Measurements from ENCODE around the gene UPP2. TPM values are rescaled to one million over a fixed set of nuclear protein-coding genes. Genes with fewer than 3 reads are reported as not detected.

The UPP2 gene
- total RNA-seq, 1 experiment from 2014 or later, result not detected

DNA sequence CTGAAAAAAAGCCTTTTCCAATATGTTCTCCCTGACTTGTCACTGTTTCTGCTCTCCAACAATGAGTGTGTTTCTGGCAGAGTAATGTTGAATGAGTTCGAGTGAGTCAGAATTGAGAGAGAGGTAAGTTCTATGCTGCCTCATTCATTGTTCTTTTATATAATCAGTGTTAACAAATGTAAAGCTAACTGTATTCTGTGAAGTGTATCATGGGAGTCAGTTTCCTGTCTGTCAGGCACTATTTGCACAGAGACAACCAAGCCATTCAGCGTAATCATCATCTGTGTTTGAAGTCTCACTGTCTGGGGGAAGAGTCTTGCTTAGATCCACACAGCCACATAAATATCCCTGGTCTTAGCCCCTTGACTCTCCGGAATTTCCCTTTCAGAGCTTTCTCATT is 22.0 kb upstream of the UPP2 start:
- POLR2A ChIA-PET (ENCODE audit: low non-redundant PET), result no interaction called here
- BruUV-seq (replicated peaks), result no TSS peak
- no peak overlapping the region for H3K4me3 ChIP-seq (ENCODE audit: low read depth, low read length, poor library complexity, severe bottlenecking)
- no peaks in the 10 kb centered on the region for H3K4me1 ChIP-seq (ENCODE audit: insufficient read depth, low read length, poor library complexity, severe bottlenecking)
- no peak for DNase-seq (ENCODE audit: low spot score)
- H3K27me3 ChIP-seq (replicated peaks; ENCODE audit: insufficient read depth, low read depth, low read length, poor library complexity), result no peaks in the 10 kb centered on the region
- CTCF ChIA-PET, result no interaction called here
- H3K27ac ChIP-seq (ENCODE audit: low read depth, low read length, poor library complexity, severe bottlenecking), result no peak overlapping the region
- H3K9me3 ChIP-seq (ENCODE audit: low read depth, low read length, poor library complexity, severe bottlenecking), result peaks cover 10% of the 10 kb centered on the region
- H3K36me3 ChIP-seq (ENCODE audit: insufficient read depth, low read length, poor library complexity, severe bottlenecking), result no peaks in the 10 kb centered on the region
- intact Hi-C loops (cut with micrococcal nuclease; ENCODE audit: unreplicated experiment), result no loop called here
- TF ChIP-seq EZH2 (IDR thresholded peaks at IDR 0.05; ENCODE audit: borderline replicate concordance, low read depth, low read length, poor library complexity, severe bottlenecking), result no peak

DNA sequence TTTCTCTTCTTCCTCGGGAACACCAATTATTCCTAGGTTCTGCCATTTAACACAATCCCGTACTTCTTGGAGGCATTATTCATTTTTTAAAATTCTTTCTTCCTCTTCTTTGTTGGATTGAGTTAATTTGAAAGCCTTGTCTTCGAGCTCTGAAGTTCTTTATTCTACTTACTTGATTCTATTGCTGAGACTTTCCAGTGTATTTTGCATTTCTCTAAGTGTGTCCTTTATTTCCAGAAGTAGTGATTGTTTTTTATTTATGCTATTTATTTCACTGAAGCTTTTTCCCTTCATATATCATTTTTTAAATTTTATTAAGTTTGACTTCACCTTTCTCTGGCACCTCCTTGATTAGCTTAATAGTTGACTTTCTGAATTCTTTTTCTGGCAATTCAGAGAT is 13.6 kb upstream of the UPP2 start:
- intact Hi-C loops (cut with micrococcal nuclease; ENCODE audit: unreplicated experiment), result no loop called here
- no peak overlapping the region for H3K4me3 ChIP-seq (ENCODE audit: low read depth, low read length, poor library complexity, severe bottlenecking)
- TF ChIP-seq EZH2 (IDR thresholded peaks at IDR 0.05; ENCODE audit: borderline replicate concordance, low read depth, low read length, poor library complexity, severe bottlenecking) (no peak), CTCF (conservative IDR thresholded peaks at IDR 0.05; ENCODE audit: low read depth, low read length) (no peak)
- CTCF ChIA-PET, result no interaction called here
- no peak for DNase-seq (ENCODE audit: low spot score)
- H3K36me3 ChIP-seq (ENCODE audit: insufficient read depth, low read length, poor library complexity, severe bottlenecking), result no peaks in the 10 kb centered on the region
- H3K9me3 ChIP-seq (ENCODE audit: low read depth, low read length, poor library complexity, severe bottlenecking), result no peaks in the 10 kb centered on the region
- no peaks in the 10 kb centered on the region for H3K27me3 ChIP-seq (replicated peaks; ENCODE audit: insufficient read depth, low read depth, low read length, poor library complexity)
- H3K27ac ChIP-seq (ENCODE audit: low read depth, low read length, poor library complexity, severe bottlenecking), result no peak overlapping the region
- H3K4me1 ChIP-seq (ENCODE audit: insufficient read depth, low read length, poor library complexity, severe bottlenecking), result no peaks in the 10 kb centered on the region
- BruUV-seq (replicated peaks), result no TSS peak
- POLR2A ChIA-PET (ENCODE audit: low non-redundant PET), result no interaction called here

GRCh38 chr2:158089322-158089721 is 12.4 kb upstream of the UPP2 start:
- H3K4me1 ChIP-seq (ENCODE audit: insufficient read depth, low read length, poor library complexity, severe bottlenecking), result no peaks in the 10 kb centered on the region
- TF ChIP-seq EZH2 (IDR thresholded peaks at IDR 0.05; ENCODE audit: borderline replicate concordance, low read depth, low read length, poor library complexity, severe bottlenecking), result no peak
- BruUV-seq (replicated peaks), result no TSS peak
- no peaks in the 10 kb centered on the region for H3K36me3 ChIP-seq (ENCODE audit: insufficient read depth, low read length, poor library complexity, severe bottlenecking)
- no peak overlapping the region for H3K27ac ChIP-seq (ENCODE audit: low read depth, low read length, poor library complexity, severe bottlenecking)
- no peak overlapping the region for H3K4me3 ChIP-seq (ENCODE audit: low read depth, low read length, poor library complexity, severe bottlenecking)
- no peaks in the 10 kb centered on the region for H3K27me3 ChIP-seq (replicated peaks; ENCODE audit: insufficient read depth, low read depth, low read length, poor library complexity)
- no peak for DNase-seq (ENCODE audit: low spot score)
- POLR2A ChIA-PET (ENCODE audit: low non-redundant PET), result no interaction called here
- CTCF ChIA-PET, result no interaction called here
- intact Hi-C loops (cut with micrococcal nuclease; ENCODE audit: unreplicated experiment), result no loop called here
- no peaks in the 10 kb centered on the region for H3K9me3 ChIP-seq (ENCODE audit: low read depth, low read length, poor library complexity, severe bottlenecking)

- H3K27ac ChIP-seq (ENCODE audit: low read depth, low read length, poor library complexity, severe bottlenecking), result no peak overlapping the region
- no peaks in the 10 kb centered on the region for H3K27me3 ChIP-seq (replicated peaks; ENCODE audit: insufficient read depth, low read depth, low read length, poor library complexity)
- BruUV-seq (replicated peaks), result no TSS peak
- H3K4me1 ChIP-seq (ENCODE audit: insufficient read depth, low read length, poor library complexity, severe bottlenecking), result no peaks in the 10 kb centered on the region
- CTCF ChIA-PET, result no interaction called here
- H3K9me3 ChIP-seq (ENCODE audit: low read depth, low read length, poor library complexity, severe bottlenecking), result no peaks in the 10 kb centered on the region
- intact Hi-C loops (cut with micrococcal nuclease; ENCODE audit: unreplicated experiment), result no loop called here
- H3K36me3 ChIP-seq (ENCODE audit: insufficient read depth, low read length, poor library complexity, severe bottlenecking), result no peaks in the 10 kb centered on the region
- no peak for TF ChIP-seq CTCF (conservative IDR thresholded peaks at IDR 0.05; ENCODE audit: low read depth, low read length)
- no peak for TF ChIP-seq EZH2 (IDR thresholded peaks at IDR 0.05; ENCODE audit: borderline replicate concordance, low read depth, low read length, poor library complexity, severe bottlenecking)
- POLR2A ChIA-PET (ENCODE audit: low non-redundant PET), result no interaction called here
- no peak overlapping the region for H3K4me3 ChIP-seq (ENCODE audit: low read depth, low read length, poor library complexity, severe bottlenecking)
- DNase-seq (ENCODE audit: low spot score), result no peak
Observed at GRCh38 chr2:158091647-158092046, 10.0 kb upstream of the UPP2 start.

Measured in A673 (cell line).